ENCODE data around the gene KATNB1.

The KATNB1 gene

GRCh38 chr16:57804111-57804837, 68.7 kb downstream of the KATNB1 start:
- Histone ChIP-seq H3K27ac (ENCODE audit: low read length) (no peak overlapping the region), H2AFZ (ENCODE audit: low read depth, low read length) (no peak overlapping the region), H3K4me1 (ENCODE audit: insufficient read depth, low read length) (peaks cover 31% of the 10 kb centered on the region)

GRCh38 chr16:57805176-57805575, 69.6 kb downstream of the KATNB1 start:
- no peaks in the 10 kb centered on the region for H3K27me3 ChIP-seq (ENCODE audit: insufficient read depth, low read length, poor library complexity)
- H2AFZ ChIP-seq (ENCODE audit: low read depth, low read length) = no peak overlapping the region
- no peaks in the 10 kb centered on the region for H3K9me3 ChIP-seq (ENCODE audit: insufficient read depth, low read length, severe bottlenecking)
- H4K20me1 ChIP-seq (ENCODE audit: insufficient read depth, low read length) = no peaks in the 10 kb centered on the region
- no peak overlapping the region for H3K27ac ChIP-seq (ENCODE audit: low read length)
- no peak overlapping the region for H3K9ac ChIP-seq (ENCODE audit: low read depth, low read length)
- no peak for DNase-seq
- no peaks in the 10 kb centered on the region for H3K36me3 ChIP-seq (ENCODE audit: insufficient read depth, low read length)
- TF ChIP-seq, protein P1, sequence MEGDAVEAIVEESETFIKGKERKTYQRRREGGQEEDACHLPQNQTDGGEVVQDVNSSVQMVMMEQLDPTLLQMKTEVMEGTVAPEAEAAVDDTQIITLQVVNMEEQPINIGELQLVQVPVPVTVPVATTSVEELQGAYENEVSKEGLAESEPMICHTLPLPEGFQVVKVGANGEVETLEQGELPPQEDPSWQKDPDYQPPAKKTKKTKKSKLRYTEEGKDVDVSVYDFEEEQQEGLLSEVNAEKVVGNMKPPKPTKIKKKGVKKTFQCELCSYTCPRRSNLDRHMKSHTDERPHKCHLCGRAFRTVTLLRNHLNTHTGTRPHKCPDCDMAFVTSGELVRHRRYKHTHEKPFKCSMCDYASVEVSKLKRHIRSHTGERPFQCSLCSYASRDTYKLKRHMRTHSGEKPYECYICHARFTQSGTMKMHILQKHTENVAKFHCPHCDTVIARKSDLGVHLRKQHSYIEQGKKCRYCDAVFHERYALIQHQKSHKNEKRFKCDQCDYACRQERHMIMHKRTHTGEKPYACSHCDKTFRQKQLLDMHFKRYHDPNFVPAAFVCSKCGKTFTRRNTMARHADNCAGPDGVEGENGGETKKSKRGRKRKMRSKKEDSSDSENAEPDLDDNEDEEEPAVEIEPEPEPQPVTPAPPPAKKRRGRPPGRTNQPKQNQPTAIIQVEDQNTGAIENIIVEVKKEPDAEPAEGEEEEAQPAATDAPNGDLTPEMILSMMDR (IDR thresholded peaks at IDR 0.05; ENCODE audit: borderline replicate concordance, extremely low read depth, low read length, poor library complexity, severe bottlenecking) = no peak
- no peak for TF ChIP-seq EZH2 (IDR thresholded peaks at IDR 0.05; ENCODE audit: borderline replicate concordance, low read depth, low read length, severe bottlenecking)
- H3K4me3 ChIP-seq (ENCODE audit: low read depth in 1 of 2, low read length in 2 of 2) = no peak overlapping the region
- H3K4me2 ChIP-seq (ENCODE audit: insufficient read depth, low read length) = no peak overlapping the region
- no peaks in the 10 kb centered on the region for H3K79me2 ChIP-seq (ENCODE audit: insufficient read depth, low read length)
- no peak for ATAC-seq (ENCODE audit: insufficient read depth, low read depth)
- H3K4me1 ChIP-seq (ENCODE audit: insufficient read depth, low read length) = peaks cover 31% of the 10 kb centered on the region

More at GRCh38 chr16:57804111-57804837, 68.7 kb downstream of the KATNB1 start:
- H3K36me3 ChIP-seq (ENCODE audit: insufficient read depth, low read length) = no peaks in the 10 kb centered on the region
- no peak overlapping the region for H3K4me3 ChIP-seq (ENCODE audit: low read depth in 1 of 2, low read length in 2 of 2)
- H3K9me3 ChIP-seq (ENCODE audit: insufficient read depth, low read length, severe bottlenecking) = no peaks in the 10 kb centered on the region
- H3K4me2 ChIP-seq (ENCODE audit: insufficient read depth, low read length) = no peak overlapping the region
- DNase-seq (no peak), ATAC-seq (ENCODE audit: insufficient read depth, low read depth) (no peak)
- no peaks in the 10 kb centered on the region for H4K20me1 ChIP-seq (ENCODE audit: insufficient read depth, low read length)
- no peak overlapping the region for H3K9ac ChIP-seq (ENCODE audit: low read depth, low read length)
- H3K79me2 ChIP-seq (ENCODE audit: insufficient read depth, low read length) = no peaks in the 10 kb centered on the region
- TF ChIP-seq, protein P1 (IDR thresholded peaks at IDR 0.05; ENCODE audit: borderline replicate concordance, extremely low read depth, low read length, poor library complexity, severe bottlenecking) = no peak
- no peak for TF ChIP-seq EZH2 (IDR thresholded peaks at IDR 0.05; ENCODE audit: borderline replicate concordance, low read depth, low read length, severe bottlenecking)
- no peaks in the 10 kb centered on the region for H3K27me3 ChIP-seq (ENCODE audit: insufficient read depth, low read length, poor library complexity)

Data from DND-41 (cell line).